Neural crest cell (in vitro differentiated cells): ENCODE results near the gene RNF5. TPM values are rescaled to one million over a fixed set of nuclear protein-coding genes. Genes with fewer than 3 reads are reported as not detected.

Experiments
- DNase-seq: peaks from one replicate; pipeline ENCODE4 v3.0.0; 2021; ENCODE audit warnings: low read depth, mixed read lengths, low spot score
- H3K27ac Mint-ChIP-seq: one replicate; pipeline ENCODE4 v1.8.0; 2021; ENCODE audit warnings: mild to moderate bottlenecking, mixed read lengths; ENCODE audit not compliant: unreplicated experiment
- H3K27me3 Mint-ChIP-seq: 2 replicates; pipeline ENCODE4 v1.8.0; 2021; ENCODE audit warnings: low read depth, mild to moderate bottlenecking, mixed read lengths
- H3K36me3 Mint-ChIP-seq: 2 replicates; pipeline ENCODE4 v1.8.0; 2021; ENCODE audit warnings: low read depth, mild to moderate bottlenecking, mixed read lengths
- H3K4me1 Mint-ChIP-seq: 2 replicates; pipeline ENCODE4 v1.8.0; 2021; ENCODE audit warnings: mixed read lengths
- H3K4me3 Mint-ChIP-seq: one replicate; pipeline ENCODE4 v1.8.0; 2021; ENCODE audit warnings: mild to moderate bottlenecking, mixed read lengths
- H3K9me3 Mint-ChIP-seq: 2 replicates; pipeline ENCODE4 v1.8.0; 2021; ENCODE audit warnings: mixed read lengths
- CTCF ChIP-seq: fragments of 200-600 bp; sonication (generic); conservative IDR thresholded peaks from 2 replicates; pipeline ENCODE4 v1.5.0; 2021; ENCODE audit warnings: antibody characterized with exemption, mild to moderate bottlenecking
- total RNA-seq: library from RNA; stranded (reverse); gene quantifications from 2 replicates; pipeline ENCODE4 v1.2.1, GENCODE V29; 2021

RNF5 gene
- total RNA-seq, 1 donor from 2014 or later, result 60.2 TPM

DNA sequence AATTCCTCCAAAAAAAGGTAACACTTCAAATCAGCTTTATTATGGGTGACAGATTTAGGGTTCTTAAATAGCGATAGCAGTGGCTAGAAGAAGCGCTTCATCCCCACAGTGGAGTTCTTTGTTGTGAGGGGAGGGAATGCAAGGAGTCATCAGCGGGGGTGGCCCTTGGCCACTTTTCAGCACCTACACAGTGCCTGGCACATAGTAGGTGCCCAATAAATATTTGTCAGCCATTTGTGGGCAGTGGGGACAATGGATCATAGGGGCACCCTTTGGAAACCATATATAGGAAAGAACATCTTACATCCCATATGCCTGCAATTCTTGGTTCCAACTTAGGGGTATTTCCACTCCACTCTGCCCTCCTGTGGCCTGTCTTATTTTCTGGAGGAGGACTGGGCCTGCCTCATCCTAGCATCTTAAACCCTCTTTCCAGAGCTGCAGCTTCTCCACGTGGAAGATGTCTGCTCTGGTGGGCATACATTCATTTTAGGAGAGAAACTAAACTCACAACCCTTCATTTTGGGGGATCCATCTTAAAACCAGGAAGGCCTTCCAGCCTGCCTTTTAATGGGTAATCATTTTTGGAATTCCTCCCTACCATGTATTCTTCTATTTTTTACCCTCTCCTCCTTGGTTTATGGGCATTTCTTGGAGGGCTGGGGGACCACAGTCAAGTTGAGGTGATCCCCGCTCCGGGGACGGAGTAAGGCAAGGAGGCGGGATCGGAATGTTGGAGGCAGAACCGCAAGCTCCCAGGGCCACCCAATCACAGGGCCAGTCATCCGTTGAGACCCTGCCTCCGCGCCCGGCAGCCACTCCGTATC is 16.8 kb downstream of the RNF5 start:
- no peaks in the 10 kb centered on the region for H3K9me3 Mint-ChIP-seq
- H3K4me3 Mint-ChIP-seq, result peak overlapping the region; percentile 98
- DNase-seq, result peak; percentile 31
- TF ChIP-seq CTCF, result peak; percentile 66
- no peaks in the 10 kb centered on the region for H3K36me3 Mint-ChIP-seq
- H3K4me1 Mint-ChIP-seq, result peaks cover 57% of the 10 kb centered on the region
- H3K27ac Mint-ChIP-seq, result peak overlapping the region; percentile 98
- no peaks in the 10 kb centered on the region for H3K27me3 Mint-ChIP-seq

DNA sequence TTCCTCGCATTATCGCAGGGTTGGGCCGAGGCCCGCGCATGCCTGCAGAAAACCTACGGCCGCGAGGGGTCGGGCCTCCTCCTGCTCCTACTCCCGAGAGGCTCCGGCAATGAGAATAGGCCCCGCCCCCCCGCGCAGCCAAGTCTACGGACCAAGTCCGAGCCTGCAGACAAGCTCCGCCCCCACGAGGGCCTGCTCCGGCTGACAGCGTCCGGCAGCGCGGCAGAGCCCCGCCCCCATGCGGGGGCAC is 17.4 kb downstream of the RNF5 start:
- Mint-ChIP-seq H3K9me3 (no peaks in the 10 kb centered on the region), H3K36me3 (no peaks in the 10 kb centered on the region), H3K4me1 (peaks cover 56% of the 10 kb centered on the region), H3K27ac (peak overlapping the region; percentile 100), H3K4me3 (peak overlapping the region; percentile 98), H3K27me3 (no peaks in the 10 kb centered on the region)
- DNase-seq, result peak; percentile 100
- peak; percentile 23 for TF ChIP-seq CTCF

- peak; percentile 85 for DNase-seq
- Mint-ChIP-seq H3K36me3 (no peaks in the 10 kb centered on the region), H3K4me3 (peak overlapping the region; percentile 98), H3K27ac (peak overlapping the region; percentile 100), H3K9me3 (no peaks in the 10 kb centered on the region), H3K27me3 (no peaks in the 10 kb centered on the region), H3K4me1 (peaks cover 53% of the 10 kb centered on the region)
- no peak for TF ChIP-seq CTCF
Observed at GRCh38 chr6:32195902-32196681, 17.9 kb downstream of the RNF5 start.

GRCh38 chr6:32196682-32197616 is 18.7 kb downstream of the RNF5 start:
- Mint-ChIP-seq H3K4me1 (peaks cover 48% of the 10 kb centered on the region), H3K9me3 (no peaks in the 10 kb centered on the region), H3K27me3 (no peaks in the 10 kb centered on the region), H3K4me3 (peak overlapping the region; percentile 98), H3K36me3 (no peaks in the 10 kb centered on the region), H3K27ac (peak overlapping the region; percentile 100)
- TF ChIP-seq CTCF, result no peak
- no peak for DNase-seq

GRCh38 chr6:32198345-32198696 is 20.1 kb downstream of the RNF5 start:
- no peaks in the 10 kb centered on the region for H3K36me3 Mint-ChIP-seq
- no peaks in the 10 kb centered on the region for H3K9me3 Mint-ChIP-seq
- H3K27me3 Mint-ChIP-seq, result no peaks in the 10 kb centered on the region
- H3K27ac Mint-ChIP-seq, result no peak overlapping the region
- no peak for DNase-seq
- TF ChIP-seq CTCF, result no peak
- H3K4me1 Mint-ChIP-seq, result peaks cover 45% of the 10 kb centered on the region
- no peak overlapping the region for H3K4me3 Mint-ChIP-seq
